Small intestine (tissue), 7 donors: ENCODE results near the gene C12orf60. TPM values are rescaled to one million over a fixed set of nuclear protein-coding genes. Genes with fewer than 3 reads are reported as not detected.

Experiments used
- DNase-seq, 2 donors: peaks; one replicate each; pipeline versions ENCODE4 v3.0.0 to v3.0.0-alpha.2; 2013
- FAIRE-seq: peaks from 2 replicates; lab custom pipeline; 2012; peaks lifted over from hg19 to GRCh38; lab: Jason Lieb, UNC
- H3K27ac ChIP-seq, 3 donors: one replicate each; pipeline ENCODE4 v1.5.1; 2013; ENCODE audit warnings: low read length in 2 of 3, mild to moderate bottlenecking in 2 of 3, control low read depth in 1 of 3, inconsistent platforms in 1 of 3, low read depth in 1 of 3, moderate library complexity in 1 of 3
- H3K27me3 ChIP-seq, 3 donors: one replicate each; pipeline ENCODE4 v1.6.1; 2013; ENCODE audit warnings: low read length in 3 of 3, inconsistent platforms in 1 of 3; ENCODE audit not compliant: control insufficient read depth in 3 of 3, insufficient read depth in 3 of 3
- H3K36me3 ChIP-seq, 3 donors: one replicate each; pipeline ENCODE4 v1.6.1; 2013; ENCODE audit warnings: low read length in 3 of 3, inconsistent platforms in 1 of 3, low read depth in 1 of 3, mild to moderate bottlenecking in 1 of 3, moderate library complexity in 1 of 3; ENCODE audit not compliant: control insufficient read depth in 3 of 3, insufficient read depth in 2 of 3
- H3K4me1 ChIP-seq, 3 donors: one replicate each; pipeline ENCODE4 v1.6.1; 2013; ENCODE audit warnings: low read length in 2 of 3, inconsistent platforms in 1 of 3, low read depth in 1 of 3, mild to moderate bottlenecking in 1 of 3, moderate library complexity in 1 of 3; ENCODE audit not compliant: control insufficient read depth in 3 of 3, insufficient read depth in 2 of 3
- H3K4me3 ChIP-seq, 3 donors: one replicate each; pipeline ENCODE4 v1.5.1; 2013; ENCODE audit warnings: low read length in 3 of 3, control low read depth in 1 of 3, inconsistent platforms in 1 of 3, low read depth in 1 of 3, mild to moderate bottlenecking in 1 of 3, moderate library complexity in 1 of 3
- H3K9me3 ChIP-seq, 2 donors: one replicate each; pipeline ENCODE4 v1.6.1; 2013; ENCODE audit warnings: low read depth in 1 of 2, low read length in 1 of 2; ENCODE audit not compliant: control insufficient read depth in 2 of 2, insufficient read depth in 1 of 2
- WGBS, 3 donors: extraction: QIAGEN DNeasy Blood & Tissue Kit; methylation state at CpG; one replicate each; pipeline ENCODE4 v1.1.7; 2013; 5-methylcytosine and 5-hydroxymethylcytosine counted together
- polyA plus RNA-seq, 4 donors: library from polyadenylated mRNA; stranded (reverse) in 3 of 4; unstranded in 1 of 4; fragments of 200-250 nt in 3 of 4; fragments of 120-200 nt in 1 of 4; gene quantifications; one replicate each; pipeline versions ENCODE4 v1.2.1 to v1.2.3, GENCODE V29; 2013
- donor health status: healthy with polysubstance abuse.
- donor health status: control.
- donor health status: control.
- donor health status: Bipolar disorder and iron deficiency.
- donor health status: healthy.

Gene C12orf60
- polyA plus RNA-seq, 4 donors, result 0.45 to 1.8 (median 0.75) TPM; not detected in 1

DNA sequence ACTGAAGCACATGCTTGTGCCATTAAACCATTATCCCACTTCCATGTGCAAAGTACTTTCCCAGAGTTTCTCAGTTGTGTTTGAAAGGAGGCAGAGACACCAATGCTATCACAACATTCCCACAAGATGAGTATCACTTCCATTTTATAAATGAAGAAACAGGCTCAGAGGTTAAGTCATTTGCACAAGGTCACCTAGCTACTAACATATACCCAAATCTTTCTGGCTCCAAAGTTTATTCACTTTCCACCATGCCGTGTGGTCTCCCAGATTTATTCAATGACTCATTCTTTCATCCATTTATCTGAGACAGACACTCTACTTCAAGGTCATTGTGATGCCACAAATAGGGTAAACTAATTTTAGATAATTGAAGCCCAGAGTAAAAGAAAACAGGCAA, 30.5 kb downstream of the C12orf60 start:
- 16 to 52% (median 19%) methylated on average over 1 of the region's 1 CpG for WGBS, 3 donors

DNA sequence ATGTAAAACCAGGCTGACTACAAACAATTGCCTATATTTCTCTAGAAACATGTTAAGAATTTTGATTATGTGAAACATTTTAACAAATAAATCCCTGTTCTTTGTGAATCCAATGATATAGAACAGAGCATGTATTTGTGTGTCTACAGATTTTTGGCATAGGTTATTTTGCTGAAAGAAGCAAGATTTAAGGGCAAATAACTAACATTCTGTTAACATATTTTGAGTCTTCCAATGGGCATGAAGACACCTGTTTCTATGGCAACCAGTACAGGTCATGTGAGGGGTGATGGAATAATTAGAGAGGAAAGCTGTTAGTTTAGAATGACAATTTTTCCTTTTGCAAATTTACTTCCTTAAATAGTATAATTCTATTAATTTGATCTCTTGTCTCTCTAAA, 31.0 kb downstream of the C12orf60 start:
- DNase-seq (no peak), FAIRE-seq (no peak)
- H3K36me3 ChIP-seq, result no peaks in the 10 kb centered on the region
- no peak overlapping the region for H3K4me3 ChIP-seq
- H3K9me3 ChIP-seq, result peaks cover 0 to 3% of the 10 kb centered on the region in 2 donors
- H3K27ac ChIP-seq, result no peak overlapping the region
- H3K4me1 ChIP-seq, result no peaks in the 10 kb centered on the region
- no peaks in the 10 kb centered on the region for H3K27me3 ChIP-seq

More for the DNA sequence above, 30.5 kb downstream of the C12orf60 start:
- Histone ChIP-seq H3K9me3 (no peaks in the 10 kb centered on the region), H3K4me1 (no peaks in the 10 kb centered on the region), H3K27me3 (no peaks in the 10 kb centered on the region), H3K4me3 (no peak overlapping the region), H3K36me3 (no peaks in the 10 kb centered on the region), H3K27ac (no peak overlapping the region)
- DNase-seq (no peak), FAIRE-seq (no peak)

DNA sequence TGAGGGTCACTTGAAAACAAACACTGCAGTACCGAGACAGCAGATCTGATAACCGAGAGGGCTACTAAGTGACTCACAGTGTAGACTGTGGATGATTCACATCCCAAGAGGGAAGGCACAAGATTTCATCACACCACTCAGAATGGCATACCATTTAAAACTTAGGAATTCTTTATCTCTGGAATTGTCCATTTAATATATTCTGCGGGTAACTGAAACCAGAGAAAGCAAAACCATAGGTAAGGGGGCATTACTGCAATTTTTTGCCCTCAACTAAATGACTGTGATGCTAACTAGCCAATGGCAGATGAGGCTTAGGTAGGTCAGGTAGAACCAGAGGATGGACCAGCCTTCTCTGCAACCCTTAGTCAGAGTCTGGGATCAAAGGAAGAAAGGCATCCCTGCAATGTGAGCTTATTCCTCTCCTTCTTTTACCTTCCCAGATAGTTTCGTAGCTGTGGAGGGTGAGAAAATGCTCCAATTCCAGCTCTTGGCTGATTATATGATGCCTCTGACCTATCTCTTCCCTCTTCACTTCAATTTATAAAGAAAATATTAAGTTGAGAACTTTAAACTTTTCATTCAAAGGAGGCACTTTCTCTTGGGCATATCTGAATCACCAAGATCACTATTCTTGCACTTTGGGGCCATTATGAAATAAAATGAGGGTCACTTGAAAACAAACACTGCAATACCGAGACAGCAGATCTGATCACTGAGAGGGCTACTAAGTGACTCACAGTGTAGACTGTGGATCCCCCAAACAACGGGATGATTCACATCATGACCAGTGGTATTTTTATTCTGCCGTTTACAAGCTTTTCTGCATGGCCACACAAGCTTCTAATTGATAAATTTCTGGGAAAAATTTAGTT, 33.1 kb downstream of the C12orf60 start:
- H3K4me1 ChIP-seq, result peaks cover 0 to 9% (median 2%) of the 10 kb centered on the region in 3 donors
- no peak overlapping the region for H3K4me3 ChIP-seq
- no peaks in the 10 kb centered on the region for H3K27me3 ChIP-seq
- WGBS, 3 donors, result 64 to 75% (median 66%) methylated on average over 7 of the region's 7 CpGs
- H3K9me3 ChIP-seq, result peaks cover 0 to 3% of the 10 kb centered on the region in 2 donors
- H3K27ac ChIP-seq, result no peak overlapping the region
- DNase-seq (peak in 1 of 2 donors; percentile 31), FAIRE-seq (no peak)
- H3K36me3 ChIP-seq, result no peaks in the 10 kb centered on the region

DNA sequence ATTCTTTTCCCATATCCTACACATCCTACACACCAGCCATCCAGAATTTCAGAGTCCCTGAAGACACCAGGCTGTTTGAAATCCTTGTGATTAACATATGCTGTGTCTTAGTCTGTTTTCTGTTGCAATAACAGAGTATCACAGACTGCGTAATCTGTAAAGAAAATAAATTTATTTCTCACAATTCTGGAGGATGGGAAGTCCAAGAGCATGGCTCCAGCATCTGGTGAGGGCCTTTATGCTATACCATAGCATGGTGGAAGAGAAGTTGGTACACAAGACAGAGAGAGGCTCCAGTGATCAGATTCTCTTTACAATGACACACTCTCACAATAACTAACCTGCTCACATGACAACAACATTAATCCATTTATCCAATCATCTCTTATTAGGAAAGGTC, 35.8 kb downstream of the C12orf60 start:
- Histone ChIP-seq H3K9me3 (peaks cover 0 to 3% of the 10 kb centered on the region in 2 donors), H3K27me3 (no peaks in the 10 kb centered on the region), H3K36me3 (no peaks in the 10 kb centered on the region), H3K4me1 (peaks cover 0 to 25% (median 9%) of the 10 kb centered on the region in 3 donors), H3K4me3 (no peak overlapping the region), H3K27ac (no peak overlapping the region)
- 94 to 98% (median 95%) methylated on average over 1 of the region's 1 CpG for WGBS, 3 donors
- no peak for FAIRE-seq
- no peak for DNase-seq

DNA sequence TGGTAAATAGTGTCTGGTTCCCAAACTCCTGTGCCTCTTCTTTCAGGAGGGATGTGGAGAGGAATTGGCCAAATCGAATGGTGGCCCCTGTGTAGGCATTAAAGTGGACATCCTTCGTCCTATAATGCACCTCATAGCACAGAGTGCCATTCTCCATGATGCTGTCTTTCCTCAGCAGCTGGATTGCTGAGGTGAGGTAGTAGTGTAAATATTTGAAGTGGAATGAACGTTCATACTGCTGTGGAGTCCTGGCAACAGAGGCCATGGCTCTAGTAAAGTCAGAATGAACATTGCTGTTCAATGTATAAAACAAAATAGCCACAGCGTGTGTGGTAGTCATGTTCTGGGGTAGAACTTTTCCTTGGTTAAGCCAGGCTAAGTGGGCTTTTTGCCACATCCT, 37.1 kb downstream of the C12orf60 start:
- no peaks in the 10 kb centered on the region for H3K36me3 ChIP-seq
- H3K9me3 ChIP-seq, result peaks cover 0 to 3% of the 10 kb centered on the region in 2 donors
- no peaks in the 10 kb centered on the region for H3K27me3 ChIP-seq
- peaks cover 0 to 25% (median 9%) of the 10 kb centered on the region in 3 donors for H3K4me1 ChIP-seq
- WGBS, 3 donors, result 67 to 83% (median 78%) methylated on average over 4 of the region's 4 CpGs
- FAIRE-seq (no peak), DNase-seq (peak in 1 of 2 donors; percentile 18)
- H3K4me3 ChIP-seq, result no peak overlapping the region
- peak overlapping the region in 1 of 3 donors; percentile 12 for H3K27ac ChIP-seq

DNA sequence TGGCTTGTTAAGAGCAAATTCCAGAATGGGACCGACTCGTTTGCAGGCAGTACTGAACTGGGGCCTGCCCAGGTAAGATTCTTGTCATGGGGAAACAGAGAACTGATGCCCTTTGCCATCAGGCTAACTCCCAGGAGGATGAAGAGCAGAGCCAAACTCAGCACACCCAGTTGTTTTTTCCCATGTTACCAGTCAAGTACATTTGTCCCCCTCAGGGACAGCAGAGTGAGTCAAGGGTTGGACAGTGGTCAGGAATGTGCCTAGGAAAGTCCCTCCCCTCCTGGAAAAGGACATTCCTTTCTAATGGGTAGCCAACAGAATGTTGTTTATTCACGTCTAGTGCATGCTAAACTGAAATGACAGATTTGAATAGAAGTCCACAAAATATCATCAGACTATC, 38.3 kb downstream of the C12orf60 start:
- H3K4me3 ChIP-seq, result no peak overlapping the region
- peaks cover 0 to 25% (median 9%) of the 10 kb centered on the region in 3 donors for H3K4me1 ChIP-seq
- FAIRE-seq (no peak), DNase-seq (peak in 1 of 2 donors; percentile 26)
- WGBS, 3 donors, result 55 to 83% (median 76%) methylated on average over 3 of the region's 3 CpGs
- peak overlapping the region in 2 of 3 donors; percentile 45 to 77 for H3K27ac ChIP-seq
- no peaks in the 10 kb centered on the region for H3K27me3 ChIP-seq
- peaks cover 0 to 3% of the 10 kb centered on the region in 2 donors for H3K9me3 ChIP-seq
- H3K36me3 ChIP-seq, result no peaks in the 10 kb centered on the region

DNA sequence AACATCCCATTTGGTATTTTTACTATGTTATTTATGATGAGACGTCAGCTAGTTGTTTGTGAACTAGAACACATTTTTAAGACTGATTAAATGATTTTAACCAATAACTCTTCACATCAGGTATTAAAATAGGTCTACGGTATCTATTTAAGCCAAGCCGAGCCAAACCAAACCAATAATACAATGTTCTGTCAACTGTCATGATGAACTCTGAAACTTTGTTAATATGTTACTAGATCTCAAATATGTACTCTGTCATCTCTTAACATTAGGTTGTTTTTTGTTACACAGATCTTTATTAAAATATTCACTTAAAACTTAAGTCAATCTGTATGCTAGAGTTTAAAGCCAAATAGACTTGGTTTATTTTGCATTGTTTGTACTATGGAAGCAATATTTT, 38.8 kb downstream of the C12orf60 start:
- peak in 1 of 2 donors; percentile 39 for DNase-seq
- Histone ChIP-seq H3K4me3 (no peak overlapping the region), H3K36me3 (no peaks in the 10 kb centered on the region), H3K9me3 (peaks cover 0 to 3% of the 10 kb centered on the region in 2 donors), H3K4me1 (peaks cover 0 to 25% (median 9%) of the 10 kb centered on the region in 3 donors), H3K27ac (peak overlapping the region in 1 of 3 donors; percentile 45), H3K27me3 (no peaks in the 10 kb centered on the region)
- FAIRE-seq, result no peak
- WGBS, 3 donors, result 33 to 57% (median 51%) methylated on average over 3 of the region's 3 CpGs

DNA sequence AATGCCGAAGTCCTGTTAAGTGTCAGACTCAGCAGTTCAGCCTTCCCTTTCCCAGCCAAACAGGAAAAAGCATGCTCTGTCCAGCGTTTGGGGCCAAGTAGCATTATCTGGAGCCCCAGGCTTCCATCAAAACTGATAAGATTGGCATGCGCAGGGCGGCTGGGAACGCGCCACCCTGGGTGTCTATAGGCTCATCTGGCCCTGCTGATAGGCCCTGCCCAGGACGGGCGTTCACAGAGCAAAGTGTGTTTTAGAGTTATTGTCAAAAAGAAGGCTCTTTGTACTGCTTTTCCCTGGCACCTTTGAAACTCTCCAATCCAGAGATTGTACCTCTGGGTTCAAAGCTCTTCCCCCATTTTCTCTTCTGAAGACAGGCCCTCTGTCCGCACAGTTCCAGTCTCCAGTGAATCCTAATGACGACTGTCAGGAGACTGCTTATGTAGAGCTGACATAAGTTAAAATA, 40.0 kb downstream of the C12orf60 start, which contains the start of gene ART4:
Gene ART4, minus strand, starts transcription at position 102 of the 463 bp plus-strand sequence. CDS start 413 bp downstream, outside the sequence.
- Histone ChIP-seq H3K4me1 (peaks cover 0 to 25% (median 9%) of the 10 kb centered on the region in 3 donors), H3K9me3 (peaks cover 0 to 3% of the 10 kb centered on the region in 2 donors), H3K36me3 (no peaks in the 10 kb centered on the region), H3K4me3 (no peak within 1 kb of the TSS), H3K27me3 (no peaks in the 10 kb centered on the region), H3K27ac (peak within 1 kb of the TSS in 2 of 3 donors; percentile 32 to 45)
- FAIRE-seq (no peak), DNase-seq (peak in 1 of 2 donors; percentile 52)
- 57 to 71% (median 64%) methylated on average over 10 of the region's 10 CpGs for WGBS, 3 donors
